Thyroid gland (tissue), 4 donors: ENCODE measurements around the gene CYP26B1. TPM values are rescaled to one million over a fixed set of nuclear protein-coding genes. Genes with fewer than 3 reads are reported as not detected.

Experiments
- DNase-seq, 2 donors: peaks; one replicate each; pipeline ENCODE4 v3.0.0-alpha.2; 2019
- H3K27ac ChIP-seq, 3 donors: fragments of 200-600 bp; sonication (generic); 1 replicate in 2 of 3; 2 replicates in 1 of 3; pipeline ENCODE4 v1.5.1; 2016 to 2019; ENCODE audit warnings: mild to moderate bottlenecking in 1 of 3, moderate library complexity in 1 of 3
- H3K27me3 ChIP-seq: fragments of 200-600 bp; sonication (generic); one replicate; pipeline ENCODE4 v1.5.1; 2019
- H3K36me3 ChIP-seq, 2 donors: fragments of 200-600 bp; sonication (generic); one replicate each; pipeline ENCODE4 v1.5.1; 2016 to 2019
- H3K4me1 ChIP-seq, 2 donors: fragments of 200-600 bp; sonication (generic); one replicate each; pipeline ENCODE4 v1.5.1; 2017 to 2019
- H3K4me3 ChIP-seq, 3 donors: fragments of 200-600 bp; sonication (generic); replicated peaks in 1 of 3; 1 replicate in 2 of 3; 2 replicates in 1 of 3; pipeline ENCODE4 v1.5.1; 2016; ENCODE audit warnings: mild to moderate bottlenecking in 1 of 3
- H3K9me3 ChIP-seq: fragments of 200-600 bp; sonication (generic); one replicate; pipeline ENCODE4 v1.5.1; 2017
- CTCF ChIP-seq, 6 experiments: fragments of 200-600 bp in 3 of 6; fragments of 450-650 bp in 3 of 6; sonication (generic) in 3 of 6; IDR thresholded peaks; one replicate each; pipeline ENCODE4 v1.5.1; 2016 to 2019; ENCODE audit warnings: antibody characterized with exemption in 6 of 6, mild to moderate bottlenecking in 2 of 6, inconsistent platforms in 1 of 6, moderate library complexity in 1 of 6
- POLR2A ChIP-seq, 2 donors: fragments of 450-650 bp; IDR thresholded peaks; one replicate each; pipeline ENCODE4 v1.6.1; 2017; ENCODE audit warnings: antibody characterized with exemption in 2 of 2, mild to moderate bottlenecking in 2 of 2, moderate library complexity in 1 of 2
- WGBS, 2 donors: methylation state at CpG; one replicate each; pipeline ENCODE4 v1.1.5; 2017; 5-methylcytosine and 5-hydroxymethylcytosine counted together
- intact Hi-C: fragments of 100-400 bp; cut with DNase I; formaldehyde crosslinking; loops from one replicate; pipeline ENCODE4 v1.15.1; 2023
- total RNA-seq, 4 donors: library from RNA; depleted of rRNA; stranded (reverse); fragments of >200 nt; gene quantifications; one replicate each; pipeline ENCODE4 v1.2.3, GENCODE V29; 2016

The CYP26B1 gene
- total RNA-seq, 4 donors from 2014 or later: 11.8 to 24.2 (median 16.3) TPM

GRCh38 chr2:72126186-72127100 is 21.2 kb downstream of the CYP26B1 start:
- no peak for DNase-seq
- Histone ChIP-seq H3K4me3 (no peak overlapping the region), H3K27me3 (no peaks in the 10 kb centered on the region), H3K9me3 (no peaks in the 10 kb centered on the region), H3K4me1 (peaks cover 7 to 10% of the 10 kb centered on the region in 2 donors), H3K27ac (no peak overlapping the region), H3K36me3 (no peaks in the 10 kb centered on the region)
- WGBS, 2 donors: 93 to 94% methylated on average over 5 to 8 of the region's 10 CpGs
- intact Hi-C loops: no loop called here
- TF ChIP-seq POLR2A (IDR thresholded peaks at IDR 0.05) (no peak), CTCF (IDR thresholded peaks at IDR 0.05) (no peak)

DNA sequence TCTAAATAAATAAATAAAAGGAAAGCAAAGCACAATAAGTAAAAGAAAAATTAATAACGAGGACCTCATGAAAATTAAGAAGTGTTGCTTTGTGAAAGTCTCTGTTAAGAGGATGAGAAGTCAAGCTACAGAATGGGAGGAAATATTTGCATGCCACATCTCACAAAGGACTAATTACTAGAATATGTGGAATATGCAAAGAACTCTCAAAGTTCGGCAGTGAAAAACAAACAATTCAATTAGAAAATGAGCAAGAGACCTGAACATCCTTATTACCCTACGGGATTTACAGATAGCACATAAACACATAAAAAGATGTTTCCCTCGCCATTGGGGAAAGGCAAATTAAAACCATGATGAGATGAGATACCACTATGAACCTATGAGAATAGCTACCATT is 23.3 kb downstream of the CYP26B1 start:
- Histone ChIP-seq H3K4me3 (no peak overlapping the region), H3K36me3 (no peaks in the 10 kb centered on the region), H3K27ac (no peak overlapping the region), H3K4me1 (no peaks in the 10 kb centered on the region), H3K9me3 (no peaks in the 10 kb centered on the region), H3K27me3 (no peaks in the 10 kb centered on the region)
- no peak for TF ChIP-seq POLR2A (IDR thresholded peaks at IDR 0.05)
- no peak for TF ChIP-seq CTCF (IDR thresholded peaks at IDR 0.05)
- WGBS, 2 donors: 85 to 87% methylated on average over 4 of the region's 4 CpGs
- DNase-seq: no peak
- intact Hi-C loops: no loop called here

- Histone ChIP-seq H3K4me3 (no peak overlapping the region), H3K9me3 (no peaks in the 10 kb centered on the region), H3K36me3 (no peaks in the 10 kb centered on the region), H3K27ac (no peak overlapping the region), H3K4me1 (peaks cover 0 to 2% of the 10 kb centered on the region in 2 donors), H3K27me3 (no peaks in the 10 kb centered on the region)
- intact Hi-C loops: no loop called here
- TF ChIP-seq CTCF (IDR thresholded peaks at IDR 0.05): no peak
- WGBS, 2 donors: 82 to 83% methylated on average over 4 of the region's 4 CpGs
- no peak for DNase-seq
These were observed 26.5 kb downstream of the CYP26B1 start for GRCh38 chr2:72121153-72121552.

DNA sequence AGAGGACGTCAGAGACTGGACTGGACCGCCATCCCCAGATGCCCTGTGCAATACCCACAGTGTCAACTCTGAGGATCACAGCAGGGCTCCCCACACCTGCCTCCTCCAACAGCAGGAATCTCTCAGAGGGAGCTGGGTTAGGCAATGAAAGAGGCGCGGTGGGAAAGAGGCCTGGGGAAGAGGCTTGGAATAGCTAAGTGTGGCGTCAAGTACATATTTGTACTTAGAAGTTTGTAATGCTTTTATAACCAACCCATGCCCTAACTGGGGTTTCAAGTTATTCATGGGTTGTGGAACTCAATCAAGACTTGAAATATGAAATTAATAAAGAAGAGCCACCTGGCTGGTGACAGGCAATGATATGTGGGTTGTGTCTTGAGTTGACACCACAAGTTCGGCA is 28.7 kb downstream of the CYP26B1 start:
- H3K9me3 ChIP-seq: no peaks in the 10 kb centered on the region
- DNase-seq: no peak
- peaks cover 0 to 11% of the 10 kb centered on the region in 2 donors for H3K4me1 ChIP-seq
- H3K36me3 ChIP-seq: no peaks in the 10 kb centered on the region
- H3K27me3 ChIP-seq: no peaks in the 10 kb centered on the region
- intact Hi-C loops: no loop called here
- TF ChIP-seq CTCF (IDR thresholded peaks at IDR 0.05): no peak
- no peak for TF ChIP-seq POLR2A (IDR thresholded peaks at IDR 0.05)
- WGBS, 2 donors: 94 to 98% methylated on average over 6 of the region's 6 CpGs
- H3K27ac ChIP-seq: no peak overlapping the region
- no peak overlapping the region for H3K4me3 ChIP-seq

- intact Hi-C loops: no loop called here
- Histone ChIP-seq H3K36me3 (no peaks in the 10 kb centered on the region), H3K9me3 (no peaks in the 10 kb centered on the region), H3K4me1 (peaks cover 0 to 11% of the 10 kb centered on the region in 2 donors), H3K27me3 (no peaks in the 10 kb centered on the region), H3K27ac (no peak overlapping the region), H3K4me3 (no peak overlapping the region)
- no peak for DNase-seq
- 92 to 96% methylated on average over 6 of the region's 6 CpGs for WGBS, 2 donors
- no peak for TF ChIP-seq CTCF (IDR thresholded peaks at IDR 0.05)
- TF ChIP-seq POLR2A (IDR thresholded peaks at IDR 0.05): no peak
These were observed 29.3 kb downstream of the CYP26B1 start for GRCh38 chr2:72118386-72118785.
